Measurements from ENCODE around the gene DAZAP1. TPM values are rescaled to one million over a fixed set of nuclear protein-coding genes. Genes with fewer than 3 reads are reported as not detected.

The DAZAP1 gene
- total RNA-seq, 1 experiment from 2014 or later: 229 TPM

- intact Hi-C loops (cut with micrococcal nuclease; ENCODE audit: unreplicated experiment): no loop called here
- H3K27me3 ChIP-seq (replicated peaks; ENCODE audit: insufficient read depth, low read depth, low read length, poor library complexity): no peaks in the 10 kb centered on the region
- POLR2A ChIA-PET (ENCODE audit: low non-redundant PET): no interaction called here
Observed at GRCh38 chr19:1460033-1460995, 52.9 kb downstream of the DAZAP1 start.

GRCh38 chr19:1461862-1462261 is 54.5 kb downstream of the DAZAP1 start:
- H3K36me3 ChIP-seq (ENCODE audit: insufficient read depth, low read length, poor library complexity, severe bottlenecking): no peaks in the 10 kb centered on the region
- peaks cover 2% of the 10 kb centered on the region for H3K4me1 ChIP-seq (ENCODE audit: insufficient read depth, low read length, poor library complexity, severe bottlenecking)
- H3K27me3 ChIP-seq (replicated peaks; ENCODE audit: insufficient read depth, low read depth, low read length, poor library complexity): peaks cover 12% of the 10 kb centered on the region
- BruUV-seq (replicated peaks): no TSS peak
- CTCF ChIA-PET: interaction anchor here (0.7 kb wide), 1 partner anchor 12 kb away, joined by 4 read pairs; no protein-coding TSS in a partner anchor
- no peak overlapping the region for H3K27ac ChIP-seq (ENCODE audit: low read depth, low read length, poor library complexity, severe bottlenecking)
- H3K4me3 ChIP-seq (ENCODE audit: low read depth, low read length, poor library complexity, severe bottlenecking): no peak overlapping the region
- no peak for DNase-seq (ENCODE audit: low spot score)
- POLR2A ChIA-PET (ENCODE audit: low non-redundant PET): no interaction called here
- H3K9me3 ChIP-seq (ENCODE audit: low read depth, low read length, poor library complexity, severe bottlenecking): no peaks in the 10 kb centered on the region
- intact Hi-C loops (cut with micrococcal nuclease; ENCODE audit: unreplicated experiment): no loop called here
- TF ChIP-seq EZH2 (IDR thresholded peaks at IDR 0.05; ENCODE audit: borderline replicate concordance, low read depth, low read length, poor library complexity, severe bottlenecking) (no peak), CTCF (conservative IDR thresholded peaks at IDR 0.05; ENCODE audit: low read depth, low read length) (no peak)

More at GRCh38 chr19:1460033-1460995, 52.9 kb downstream of the DAZAP1 start:
- BruUV-seq (replicated peaks): no TSS peak
- Histone ChIP-seq H3K4me3 (ENCODE audit: low read depth, low read length, poor library complexity, severe bottlenecking) (no peak overlapping the region), H3K27ac (ENCODE audit: low read depth, low read length, poor library complexity, severe bottlenecking) (no peak overlapping the region), H3K36me3 (ENCODE audit: insufficient read depth, low read length, poor library complexity, severe bottlenecking) (no peaks in the 10 kb centered on the region), H3K4me1 (ENCODE audit: insufficient read depth, low read length, poor library complexity, severe bottlenecking) (peaks cover 18% of the 10 kb centered on the region), H3K9me3 (ENCODE audit: low read depth, low read length, poor library complexity, severe bottlenecking) (no peaks in the 10 kb centered on the region)
- no peak for TF ChIP-seq CTCF (conservative IDR thresholded peaks at IDR 0.05; ENCODE audit: low read depth, low read length)
- TF ChIP-seq EZH2 (IDR thresholded peaks at IDR 0.05; ENCODE audit: borderline replicate concordance, low read depth, low read length, poor library complexity, severe bottlenecking): no peak
- CTCF ChIA-PET: no interaction called here
- no peak for DNase-seq (ENCODE audit: low spot score)

GRCh38 chr19:1465191-1466016 is 58.0 kb downstream of the DAZAP1 start:
- POLR2A ChIA-PET (ENCODE audit: low non-redundant PET): no interaction called here
- CTCF ChIA-PET: interaction anchor here (1.4 kb wide), 1 partner anchor 361 kb away, joined by 4 read pairs; no protein-coding TSS in a partner anchor
- peak; percentile 59 for DNase-seq (ENCODE audit: low spot score)
- H3K27ac ChIP-seq (ENCODE audit: low read depth, low read length, poor library complexity, severe bottlenecking): no peak overlapping the region
- H3K27me3 ChIP-seq (replicated peaks; ENCODE audit: insufficient read depth, low read depth, low read length, poor library complexity): peaks cover 45% of the 10 kb centered on the region
- no peaks in the 10 kb centered on the region for H3K9me3 ChIP-seq (ENCODE audit: low read depth, low read length, poor library complexity, severe bottlenecking)
- H3K4me1 ChIP-seq (ENCODE audit: insufficient read depth, low read length, poor library complexity, severe bottlenecking): peaks cover 12% of the 10 kb centered on the region
- no peak overlapping the region for H3K4me3 ChIP-seq (ENCODE audit: low read depth, low read length, poor library complexity, severe bottlenecking)
- intact Hi-C loops (cut with micrococcal nuclease; ENCODE audit: unreplicated experiment): no loop called here
- no TSS peak for BruUV-seq (replicated peaks)
- TF ChIP-seq CTCF (conservative IDR thresholded peaks at IDR 0.05; ENCODE audit: low read depth, low read length): peak; percentile 42
- TF ChIP-seq EZH2 (IDR thresholded peaks at IDR 0.05; ENCODE audit: borderline replicate concordance, low read depth, low read length, poor library complexity, severe bottlenecking): no peak
- no peaks in the 10 kb centered on the region for H3K36me3 ChIP-seq (ENCODE audit: insufficient read depth, low read length, poor library complexity, severe bottlenecking)
